Transverse colon (tissue), 4 donors: ENCODE measurements around the gene NDRG3. TPM values are rescaled to one million over a fixed set of nuclear protein-coding genes. Genes with fewer than 3 reads are reported as not detected.
"Not testable (repeated sequence)": the region's sequence is repeated elsewhere in the genome, so short reads cannot be mapped to it uniquely, and the experiment has no call there.

Source experiments
- DNase-seq: peaks from one replicate; pipeline ENCODE4 v3.0.0-alpha.2; 2019
- H3K27ac ChIP-seq, 4 donors: fragments of 200-600 bp; sonication (generic); 2 replicates each; pipeline ENCODE4 v1.5.1; 2016 to 2018; ENCODE audit warnings: inconsistent platforms in 4 of 4
- H3K27me3 ChIP-seq: fragments of 200-600 bp; sonication (generic); 2 replicates; pipeline ENCODE4 v1.5.1; 2017; ENCODE audit warnings: inconsistent platforms
- H3K36me3 ChIP-seq, 4 donors: fragments of 200-600 bp; sonication (generic); 2 replicates each; pipeline ENCODE4 v1.5.1; 2017 to 2019; ENCODE audit warnings: inconsistent platforms in 4 of 4
- H3K4me1 ChIP-seq, 4 donors: fragments of 200-600 bp; sonication (generic); 2 replicates each; pipeline ENCODE4 v1.5.1; 2017 to 2020; ENCODE audit warnings: inconsistent platforms in 4 of 4
- H3K4me3 ChIP-seq, 4 donors: fragments of 200-600 bp; sonication (generic); 1 replicate in 1 of 4; 2 replicates in 3 of 4; pipeline versions ENCODE4 v1.5.1 to v1.6.1; 2017 to 2019; ENCODE audit warnings: inconsistent platforms in 4 of 4
- H3K9me3 ChIP-seq, 2 donors: fragments of 200-600 bp; sonication (generic); 2 replicates each; pipeline ENCODE4 v1.5.1; 2017 to 2019; ENCODE audit warnings: inconsistent platforms in 2 of 2
- EP300 ChIP-seq: sonication (generic); formaldehyde crosslinking; IDR thresholded peaks from one replicate; pipeline ENCODE4 v1.6.1; 2017; ENCODE audit warnings: antibody characterized with exemption, low read depth
- POLR2A ChIP-seq: fragments of 450-650 bp; IDR thresholded peaks from one replicate; pipeline ENCODE4 v1.6.1; 2016; ENCODE audit warnings: antibody characterized with exemption, mild to moderate bottlenecking, moderate library complexity
- POLR2AphosphoS5 ChIP-seq, 3 donors: sonication (generic); formaldehyde crosslinking; IDR thresholded peaks; one replicate each; pipeline ENCODE4 v1.6.1; 2016; ENCODE audit warnings: antibody characterized with exemption in 3 of 3
- WGBS, 2 donors: methylation state at CpG; one replicate each; pipeline ENCODE4 v1.1.5; 2018; ENCODE audit warnings: low coverage in 1 of 2; 5-methylcytosine and 5-hydroxymethylcytosine counted together
- in situ Hi-C, 4 donors: fragments of 200-750 bp; cut with MboI; loops; one replicate each; pipeline versions ENCODE4 v1.15.0 to v1.15.1; 2017; ENCODE audit warnings: low sequenced_read_pairs in 3 of 4, low pct_ligation_motif_present in 1 of 4, low pct_unique_long_range_greater_than_20kb in 1 of 4
- intact Hi-C: fragments of 100-400 bp; cut with DNase I; formaldehyde crosslinking; loops from one replicate; pipeline ENCODE4 v1.15.1; 2023; ENCODE audit warnings: low total_unique reads
- total RNA-seq, 4 donors: library from RNA; depleted of rRNA; stranded (reverse); fragments of >200 nt; gene quantifications; one replicate each; pipeline ENCODE4 v1.1.0, GENCODE V29; 2016
- TF ChIP-seq, protein P1 (sequence below), 5 experiments: fragments of 200-600 bp in 3 of 5; fragments of 450-650 bp in 2 of 5; sonication (generic) in 3 of 5; IDR thresholded peaks; 1 replicate in 2 of 5; 2 replicates in 3 of 5; pipeline ENCODE4 v1.5.1; 2016 to 2017; ENCODE audit warnings: antibody characterized with exemption in 5 of 5, inconsistent platforms in 3 of 5, mild to moderate bottlenecking in 2 of 5, moderate library complexity in 1 of 5

Gene NDRG3
- total RNA-seq, 4 donors from 2014 or later: 1.9 to 54.7 (median 33.1) TPM

DNA sequence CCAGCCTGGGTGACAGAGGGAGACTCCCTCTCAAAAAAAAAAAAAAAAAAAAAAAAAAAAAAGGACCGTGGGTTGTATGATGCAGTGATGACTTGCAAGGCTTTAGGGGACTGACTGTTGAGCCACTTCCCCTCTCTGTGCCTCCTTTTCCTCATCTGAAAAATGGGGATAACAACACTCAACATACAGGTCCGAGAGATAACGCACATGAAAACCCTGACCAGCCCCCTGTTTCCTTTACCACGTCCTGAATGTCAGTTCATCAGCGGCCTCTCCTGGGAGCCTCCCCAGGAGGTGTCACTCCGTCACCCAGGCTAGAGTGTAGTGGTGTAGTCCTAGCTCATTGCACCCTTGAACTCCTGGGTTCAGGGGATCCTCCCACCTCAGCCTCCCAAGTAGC is 103.8 kb downstream of the NDRG3 start:
- Histone ChIP-seq H3K4me1 (no peaks in the 10 kb centered on the region), H3K27me3 (no peaks in the 10 kb centered on the region), H3K36me3 (no peaks in the 10 kb centered on the region), H3K4me3 (no peak overlapping the region), H3K9me3 (no peaks in the 10 kb centered on the region), H3K27ac (no peak overlapping the region)
- intact Hi-C loops (no loop called here), in situ Hi-C loops (no loop called here)
- 88% methylated on average over 6 of the region's 6 CpGs; no CpG with 5 or more reads in 1 of the 2 donors for WGBS, 2 donors
- TF ChIP-seq, protein P1, sequence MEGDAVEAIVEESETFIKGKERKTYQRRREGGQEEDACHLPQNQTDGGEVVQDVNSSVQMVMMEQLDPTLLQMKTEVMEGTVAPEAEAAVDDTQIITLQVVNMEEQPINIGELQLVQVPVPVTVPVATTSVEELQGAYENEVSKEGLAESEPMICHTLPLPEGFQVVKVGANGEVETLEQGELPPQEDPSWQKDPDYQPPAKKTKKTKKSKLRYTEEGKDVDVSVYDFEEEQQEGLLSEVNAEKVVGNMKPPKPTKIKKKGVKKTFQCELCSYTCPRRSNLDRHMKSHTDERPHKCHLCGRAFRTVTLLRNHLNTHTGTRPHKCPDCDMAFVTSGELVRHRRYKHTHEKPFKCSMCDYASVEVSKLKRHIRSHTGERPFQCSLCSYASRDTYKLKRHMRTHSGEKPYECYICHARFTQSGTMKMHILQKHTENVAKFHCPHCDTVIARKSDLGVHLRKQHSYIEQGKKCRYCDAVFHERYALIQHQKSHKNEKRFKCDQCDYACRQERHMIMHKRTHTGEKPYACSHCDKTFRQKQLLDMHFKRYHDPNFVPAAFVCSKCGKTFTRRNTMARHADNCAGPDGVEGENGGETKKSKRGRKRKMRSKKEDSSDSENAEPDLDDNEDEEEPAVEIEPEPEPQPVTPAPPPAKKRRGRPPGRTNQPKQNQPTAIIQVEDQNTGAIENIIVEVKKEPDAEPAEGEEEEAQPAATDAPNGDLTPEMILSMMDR (IDR thresholded peaks at IDR 0.05): no peak
- TF ChIP-seq EP300 (no peak), POLR2A (no peak), POLR2AphosphoS5 (IDR thresholded peaks at IDR 0.05) (no peak)
- DNase-seq: no peak

DNA sequence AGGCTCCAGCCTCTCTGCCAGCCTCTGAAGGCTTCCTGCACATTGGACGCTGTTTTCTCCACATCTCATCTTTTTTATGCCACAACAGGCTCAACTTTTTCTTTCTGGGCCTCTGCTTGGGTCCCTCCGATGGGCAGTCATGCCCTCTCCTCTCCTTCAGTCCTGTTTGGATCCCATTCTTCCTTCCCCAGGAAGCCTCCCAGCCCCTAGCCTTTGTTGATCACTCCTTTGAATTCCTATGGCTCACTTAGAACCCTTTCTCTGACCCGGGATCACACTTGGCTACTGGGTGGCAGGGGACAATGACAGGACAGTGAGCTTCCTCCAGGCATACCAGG is 104.4 kb downstream of the NDRG3 start:
- in situ Hi-C loops: no loop called here
- H3K4me1 ChIP-seq: no peaks in the 10 kb centered on the region
- TF ChIP-seq, protein P1 (IDR thresholded peaks at IDR 0.05): no peak
- TF ChIP-seq POLR2AphosphoS5 (IDR thresholded peaks at IDR 0.05) (no peak), POLR2A (no peak), EP300 (no peak)
- no peak for DNase-seq
- H3K4me3 ChIP-seq: no peak overlapping the region
- no peaks in the 10 kb centered on the region for H3K9me3 ChIP-seq
- intact Hi-C loops: no loop called here
- no peak overlapping the region for H3K27ac ChIP-seq
- no peaks in the 10 kb centered on the region for H3K27me3 ChIP-seq
- 92% methylated on average over 3 of the region's 3 CpGs; no CpG with 5 or more reads in 1 of the 2 donors for WGBS, 2 donors
- no peaks in the 10 kb centered on the region for H3K36me3 ChIP-seq

DNA sequence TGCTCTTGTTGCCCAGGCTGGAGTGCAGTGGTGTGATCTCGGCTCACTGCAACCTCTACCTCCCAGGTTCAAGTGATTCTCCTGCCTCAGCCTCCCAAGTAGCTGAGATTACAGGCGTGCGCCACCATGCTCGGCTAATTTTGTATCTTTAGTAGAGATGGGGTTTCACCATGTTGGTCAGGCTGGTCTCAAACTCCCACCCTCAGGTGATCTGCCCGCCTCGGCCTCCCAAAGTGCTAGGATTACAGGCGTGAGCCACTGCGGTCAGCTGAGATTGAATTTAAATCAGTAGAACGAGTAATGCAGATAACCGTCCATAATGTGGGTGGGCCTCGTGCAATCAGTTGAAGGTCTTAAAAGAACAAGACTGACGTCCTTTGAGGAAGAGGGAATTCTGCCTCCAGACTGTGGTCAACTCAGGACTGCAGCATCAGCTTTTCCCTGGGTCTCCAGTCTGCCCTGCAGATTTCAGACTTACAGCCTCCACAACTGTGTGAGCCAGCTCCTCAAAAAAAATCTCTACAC is 107.0 kb downstream of the NDRG3 start:
- H3K36me3 ChIP-seq, intact Hi-C loops, in situ Hi-C loops, H3K4me1 ChIP-seq, DNase-seq, H3K27me3 ChIP-seq, H3K9me3 ChIP-seq, H3K27ac ChIP-seq, H3K4me3 ChIP-seq: not testable (repeated sequence)
- 95% methylated on average over 12 of the region's 12 CpGs; no CpG with 5 or more reads in 1 of the 2 donors for WGBS, 2 donors

DNA sequence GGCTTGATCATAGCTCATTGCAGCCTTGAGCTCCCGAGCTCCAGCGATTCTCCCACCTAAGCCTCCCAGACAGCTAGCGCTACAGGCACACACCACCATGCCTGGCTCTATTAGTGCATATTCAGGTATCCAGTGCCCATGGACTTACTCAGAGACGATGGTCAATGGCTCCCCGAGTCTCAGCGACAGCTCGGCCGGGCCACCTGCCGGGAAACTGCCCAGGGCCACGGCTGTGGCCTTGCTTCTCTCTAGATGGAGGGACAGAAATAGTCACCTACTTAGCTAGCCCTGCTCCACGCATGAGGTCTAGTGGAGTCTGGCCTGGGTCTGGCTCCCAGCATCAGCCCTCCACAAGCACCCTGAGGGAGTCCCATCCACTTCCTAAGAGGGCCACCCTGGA is 111.5 kb downstream of the NDRG3 start:
- Histone ChIP-seq H3K27ac (no peak overlapping the region), H3K4me3 (no peak overlapping the region), H3K27me3 (no peaks in the 10 kb centered on the region), H3K36me3 (no peaks in the 10 kb centered on the region), H3K4me1 (no peaks in the 10 kb centered on the region), H3K9me3 (no peaks in the 10 kb centered on the region)
- no peak for DNase-seq
- intact Hi-C loops (no loop called here), in situ Hi-C loops (no loop called here)
- WGBS, 2 donors: 95% methylated on average over 10 of the region's 11 CpGs; no CpG with 5 or more reads in 1 of the 2 donors
- TF ChIP-seq EP300 (no peak), POLR2A (no peak), POLR2AphosphoS5 (IDR thresholded peaks at IDR 0.05) (no peak)
- TF ChIP-seq, protein P1 (IDR thresholded peaks at IDR 0.05): no peak

DNA sequence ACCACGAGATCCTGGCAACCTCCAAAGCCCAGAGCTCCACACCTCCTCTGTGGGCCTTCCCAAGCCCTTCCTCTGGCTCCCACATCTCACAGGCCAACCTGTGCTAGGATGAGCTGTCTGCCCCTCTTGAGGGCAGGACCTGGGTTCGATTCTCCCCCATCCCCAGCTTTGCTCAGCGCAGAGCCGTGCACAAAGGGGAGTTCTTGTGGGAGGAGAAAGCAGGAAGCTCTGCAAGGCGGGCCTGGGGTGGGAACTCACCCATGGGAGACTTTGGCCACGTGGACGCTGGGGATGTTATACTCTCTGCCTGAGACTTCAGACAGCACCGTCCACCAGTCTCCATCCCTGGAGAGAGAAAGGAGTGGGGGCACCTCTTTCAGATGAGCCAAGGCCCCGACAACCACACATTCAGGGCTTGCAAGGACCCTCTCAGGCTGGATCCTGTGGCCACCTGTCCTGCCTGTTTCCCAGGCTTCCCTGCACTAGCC is 112.6 kb downstream of the NDRG3 start:
- intact Hi-C loops: no loop called here
- Histone ChIP-seq H3K27ac (no peak overlapping the region), H3K27me3 (no peaks in the 10 kb centered on the region), H3K4me1 (no peaks in the 10 kb centered on the region), H3K4me3 (no peak overlapping the region), H3K9me3 (no peaks in the 10 kb centered on the region), H3K36me3 (no peaks in the 10 kb centered on the region)
- TF ChIP-seq EP300: no peak
- 83 to 94% methylated on average over 3 to 6 of the region's 9 CpGs for WGBS, 2 donors
- DNase-seq: no peak
- in situ Hi-C loops: no loop called here
